ENCODE measurements around the gene IL1RN. TPM values are rescaled to one million over a fixed set of nuclear protein-coding genes. Genes with fewer than 3 reads are reported as not detected.

Gene IL1RN
- total RNA-seq, 1 experiment from 2014 or later, result not detected

GRCh38 chr2:113136828-113137775 is 9.7 kb downstream of the IL1RN start:
- BruUV-seq (replicated peaks), result no TSS peak
- intact Hi-C loops (cut with micrococcal nuclease; ENCODE audit: unreplicated experiment) (loop anchor here (5.0 kb wide), 3 partner anchors 65 to 255 kb away; no protein-coding TSS in a partner anchor), in situ Hi-C loops (cut with HindIII; ENCODE audit: low pct_unique_long_range_greater_than_20kb, low sequenced_read_pairs) (no loop called here)
- TF ChIP-seq CTCF (IDR thresholded peaks at IDR 0.05), result peak; percentile 83
- no peak for TF ChIP-seq POLR2AphosphoS5 (IDR thresholded peaks at IDR 0.05; ENCODE audit: low read depth, low read length)
- no peaks in the 10 kb centered on the region for H3K4me1 ChIP-seq (ENCODE audit: control insufficient read depth, insufficient read depth, low read length)
- no peaks in the 10 kb centered on the region for H3K9me3 ChIP-seq (ENCODE audit: control insufficient read depth, insufficient read depth, low read depth, low read length)
- ATAC-seq (peak; percentile 56; the same call in 1 of the 2 replicates), DNase-seq (ENCODE audit: low read depth, low spot score) (no peak)
- H3K27me3 ChIP-seq (ENCODE audit: control insufficient read depth, insufficient read depth, low read length), result no peaks in the 10 kb centered on the region
- no peak overlapping the region for H3K4me3 ChIP-seq (ENCODE audit: low read depth in 2 of 2, low read length in 2 of 2)
- H3K36me3 ChIP-seq (ENCODE audit: control insufficient read depth, insufficient read depth, low read length), result no peaks in the 10 kb centered on the region
- CTCF ChIA-PET, result interaction anchor here (0.6 to 2.8 kb wide), 5 partner anchors 58 to 1419 kb away, joined by 3 to 34 read pairs (median 3); no protein-coding TSS in a partner anchor
- POLR2A ChIA-PET, result interaction anchor here (1.0 kb wide), 1 partner anchor 61 kb away, joined by 4 read pairs; no protein-coding TSS in a partner anchor
- no peak overlapping the region for H3K27ac ChIP-seq (ENCODE audit: low read length)

DNA sequence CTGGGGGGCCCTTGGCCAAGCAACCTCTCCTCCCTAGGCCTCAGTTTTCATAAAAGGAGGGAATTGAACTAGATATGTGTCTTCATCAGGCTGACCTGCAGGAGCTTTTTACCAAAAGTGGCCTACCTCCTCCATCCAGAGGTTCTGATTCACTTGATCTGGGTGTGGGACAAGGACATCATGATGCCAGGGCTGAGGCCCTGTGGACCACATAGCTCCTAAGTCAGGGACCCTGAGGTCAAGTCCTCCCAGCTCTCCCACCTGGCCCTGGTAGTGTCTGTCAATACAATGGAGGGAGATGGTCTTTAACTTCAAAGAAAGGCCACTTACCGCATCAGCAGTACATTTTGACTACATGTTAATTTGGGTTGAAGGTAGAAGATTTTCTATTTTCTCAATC is 10.4 kb downstream of the IL1RN start:
- no peak for TF ChIP-seq CTCF (IDR thresholded peaks at IDR 0.05)
- no peak for TF ChIP-seq SIN3A (IDR thresholded peaks at IDR 0.05; ENCODE audit: borderline replicate concordance, insufficient read depth, low read depth, low read length)
- TF ChIP-seq TCF7L2 (IDR thresholded peaks at IDR 0.05; ENCODE audit: low read depth, low read length), result no peak
- TF ChIP-seq REST (IDR thresholded peaks at IDR 0.05; ENCODE audit: insufficient read depth in 1 of 2, low read depth in 2 of 2, low read length in 1 of 2), result no peak
- no peak for TF ChIP-seq POLR2AphosphoS5 (IDR thresholded peaks at IDR 0.05; ENCODE audit: low read depth, low read length)
- in situ Hi-C loops (cut with HindIII; ENCODE audit: low pct_unique_long_range_greater_than_20kb, low sequenced_read_pairs), result no loop called here
- no TSS peak for BruUV-seq (replicated peaks)

More for the DNA sequence above, 10.4 kb downstream of the IL1RN start:
- no peak for ATAC-seq
- Histone ChIP-seq H3K9me3 (ENCODE audit: control insufficient read depth, insufficient read depth, low read depth, low read length) (no peaks in the 10 kb centered on the region), H3K27me3 (ENCODE audit: control insufficient read depth, insufficient read depth, low read length) (no peaks in the 10 kb centered on the region; the same call in 1 of the 2 replicates), H3K36me3 (ENCODE audit: control insufficient read depth, insufficient read depth, low read length) (no peaks in the 10 kb centered on the region), H3K27ac (ENCODE audit: low read length) (no peak overlapping the region), H3K4me3 (ENCODE audit: low read depth in 2 of 2, low read length in 2 of 2) (no peak overlapping the region), H3K4me1 (ENCODE audit: control insufficient read depth, insufficient read depth, low read length) (no peaks in the 10 kb centered on the region)
- POLR2A ChIA-PET, result interaction anchor here (0.6 kb wide), 1 partner anchor 124 kb away, joined by 3 read pairs; no protein-coding TSS in a partner anchor
- intact Hi-C loops (cut with micrococcal nuclease; ENCODE audit: unreplicated experiment), result loop anchor here (5.0 kb wide), 3 partner anchors 64 to 254 kb away; no protein-coding TSS in a partner anchor
- CTCF ChIA-PET, result interaction anchor here (0.7 to 2.8 kb wide), 16 partner anchors 27 to 621 kb away, joined by 3 to 34 read pairs (median 4); no protein-coding TSS in a partner anchor
- no peak for DNase-seq (ENCODE audit: low read depth, low spot score)
